ENCODE data around the gene TPPP2.

- TF ChIP-seq CTCF (conservative IDR thresholded peaks at IDR 0.05; ENCODE audit: low read length) (no peak), EZH2phosphoT487 (IDR thresholded peaks at IDR 0.05; ENCODE audit: borderline replicate concordance, low read depth, low read length) (no peak)
These were observed 45.9 kb downstream of the TPPP2 start for GRCh38 chr14:21075719-21076437.
